Esophagus muscularis mucosa (tissue), 3 donors: ENCODE results near the gene PREP.

ENCODE experiments used
- CTCF ChIP-seq, 3 experiments: fragments of 200-600 bp in 2 of 3; fragments of 450-650 bp in 1 of 3; sonication (generic) in 2 of 3; IDR thresholded peaks; one replicate each; pipeline ENCODE4 v1.5.1; 2017 to 2019; ENCODE audit warnings: antibody characterized with exemption in 3 of 3, mild to moderate bottlenecking in 2 of 3, moderate library complexity in 1 of 3
- POLR2A ChIP-seq: fragments of 450-650 bp; IDR thresholded peaks from one replicate; pipeline ENCODE4 v1.6.1; 2017; ENCODE audit warnings: antibody characterized with exemption, moderate library complexity, mild to moderate bottlenecking, low read depth

DNA sequence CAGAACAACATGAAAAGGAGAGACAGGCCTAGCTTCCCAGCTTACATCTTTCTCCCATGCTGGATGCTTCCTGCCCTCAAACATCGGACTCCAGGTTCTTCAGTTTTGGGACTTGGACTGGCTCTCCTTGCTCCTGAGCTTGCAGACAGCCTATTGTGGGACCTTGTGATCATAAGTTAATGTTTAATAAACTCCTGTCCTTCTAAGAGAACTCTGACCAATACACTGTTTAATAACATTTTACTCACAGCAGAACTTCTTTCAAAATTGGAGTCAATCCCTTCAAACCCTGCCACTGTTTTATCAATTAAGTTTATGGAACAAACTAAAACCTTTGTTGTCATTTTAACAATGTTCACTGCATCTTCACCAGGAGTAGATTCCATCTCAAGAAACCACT is 111.4 kb downstream of the PREP start:
- TF ChIP-seq CTCF (IDR thresholded peaks at IDR 0.05), result no peak
- no peak for TF ChIP-seq POLR2A
